K562 (cell line): ENCODE data around the gene ENKUR. TPM values are rescaled to one million over a fixed set of nuclear protein-coding genes. Genes with fewer than 3 reads are reported as not detected.

ENCODE experiments used
- ETV6 ChIP-seq, 3 experiments: fragments of 150-350 bp in 1 of 3; sonication (generic) in 1 of 3; formaldehyde crosslinking in 1 of 3; IDR thresholded peaks; 2 replicates each; pipeline versions ENCODE4 v1.6.1 to v1.8.0; 2014 to 2022; ENCODE audit warnings: borderline replicate concordance in 2 of 3, low read depth in 2 of 3, antibody characterized with exemption in 1 of 3, low read length in 1 of 3, mild to moderate bottlenecking in 1 of 3, missing genetic modification reagents in 1 of 3
- FOXK2 ChIP-seq, 2 experiments: fragments of 450-650 bp; IDR thresholded peaks in 1 of 2; conservative IDR thresholded peaks in 1 of 2; 2 replicates each; pipeline ENCODE4 v1.6.1; 2016; ENCODE audit warnings: low read depth in 2 of 2, mild to moderate bottlenecking in 1 of 2
- HIVEP1 ChIP-seq: fragments of 250-450 bp; sonication (Bioruptor Pico); IDR thresholded peaks from 2 replicates; pipeline ENCODE4 v1.4.0; 2020; ENCODE audit warnings: mild to moderate bottlenecking
- NCOR1 ChIP-seq: fragments of 450-650 bp; IDR thresholded peaks from 2 replicates; pipeline ENCODE4 v1.6.1; 2016; ENCODE audit warnings: mild to moderate bottlenecking, moderate library complexity
- NR2C2 ChIP-seq, 2 experiments: fragments of 200-800 bp in 1 of 2; sonication (Bioruptor generic) in 1 of 2; sonication (generic) in 1 of 2; formaldehyde crosslinking in 1 of 2; IDR thresholded peaks; 2 replicates each; pipeline versions ENCODE4 v1.6.1 to v1.8.0; 2016 to 2022; ENCODE audit warnings: mild to moderate bottlenecking in 1 of 2, missing compliant biosample characterization in 1 of 2, missing genetic modification characterization in 1 of 2, missing genetic modification reagents in 1 of 2
- RFX5 ChIP-seq: IDR thresholded peaks from 2 replicates; pipeline ENCODE4 v1.6.1; 2011; ENCODE audit warnings: low read depth, mild to moderate bottlenecking, improper control_type of control experiment, low read length
- SIX5 ChIP-seq, 2 experiments: IDR thresholded peaks; 2 replicates each; pipeline ENCODE4 v1.6.1; 2011; ENCODE audit warnings: low read length in 2 of 2, borderline replicate concordance in 1 of 2, low read depth in 1 of 2, mild to moderate bottlenecking in 1 of 2, moderate library complexity in 1 of 2; ENCODE audit not compliant: insufficient read depth in 1 of 2
- SNRNP70 ChIP-seq: fragments of 200-400 bp; formaldehyde crosslinking; optimal IDR thresholded peaks from 2 replicates; pipeline ENCODE3; 2017; ENCODE audit warnings: low read depth, low read length
- polyA plus RNA-seq, 8 experiments: library from polyadenylated mRNA; depleted of rRNA in 4 of 8; stranded (reverse) in 5 of 8; unstranded in 3 of 8; fragments of >200 nt; fragmentation: Nextera tagmentation in 2 of 8; fragmentation: Illumina TruSeq in 1 of 8; extraction: Ambion mirVana in 2 of 8; extraction: Trizol in 1 of 8; gene quantifications; 2 replicates each; pipeline versions ENCODE4 v1.2.1 to v1.2.3, GENCODE V29; 2011 to 2014; ENCODE audit warnings: inconsistent platforms in 1 of 8, missing spikeins in 1 of 8
- total RNA-seq, 7 experiments: library from RNA; depleted of rRNA in 6 of 7; stranded (reverse); fragments of >200 nt in 6 of 7; fragmentation: Illumina TruSeq in 2 of 7; extraction: Trizol in 2 of 7; gene quantifications; 2 replicates each; pipeline versions ENCODE4 v1.2.1 to v1.2.3, GENCODE V29; 2011 to 2021; ENCODE audit warnings: low replicate concordance in 1 of 7
- TF ChIP-seq, protein P1 (sequence below): fragments of 450-650 bp; IDR thresholded peaks from 2 replicates; pipeline ENCODE4 v1.6.1; 2016

ENKUR gene
- total and polyA plus RNA-seq, 9 of the 15 experiments (the other 6 are each of a cell fraction or from before 2014, with no cell fraction given): 0.06 to 0.46 (median 0.20) TPM

DNA sequence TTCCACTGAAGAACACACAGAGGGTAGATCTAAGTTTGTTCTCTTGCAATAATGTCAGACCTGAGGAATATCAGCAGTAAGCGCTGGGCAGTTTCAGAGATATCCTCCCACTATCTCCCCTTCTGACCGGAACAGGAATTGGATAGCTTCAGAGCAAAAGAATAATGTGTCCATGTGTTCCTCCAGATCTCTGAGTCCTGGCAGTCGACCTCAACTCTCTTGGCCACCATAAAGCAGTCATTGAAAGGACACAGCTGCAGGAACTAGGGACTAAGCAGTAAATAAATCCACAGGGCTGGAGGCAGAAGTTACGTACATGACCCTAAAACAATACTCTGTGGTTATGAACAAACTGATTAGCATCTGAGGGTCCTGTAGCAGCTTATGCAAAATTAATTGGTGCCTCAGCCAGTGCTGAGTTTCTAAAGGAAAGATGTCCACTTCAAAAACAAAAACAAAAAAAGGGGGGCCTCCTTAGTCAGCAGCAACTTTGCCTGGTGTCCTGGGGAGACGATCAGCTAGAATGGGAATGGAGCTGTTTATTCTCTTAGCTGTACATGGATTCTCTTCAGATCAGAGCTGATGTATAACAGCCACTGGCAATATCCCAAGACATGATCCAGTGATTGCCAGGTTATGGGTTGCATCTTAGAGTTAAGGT lies 57.1 kb downstream of the ENKUR start (continued):
- TF ChIP-seq ETV6 (IDR thresholded peaks at IDR 0.05; ENCODE audit: borderline replicate concordance in 1 of 2, low read depth in 2 of 2, low read length in 1 of 2): no peak
- no peak for TF ChIP-seq ETV6 (CRISPR knock-in tag; IDR thresholded peaks at IDR 0.05; ENCODE audit: borderline replicate concordance)
- no peak for TF ChIP-seq RFX5
- TF ChIP-seq FOXK2 (conservative IDR thresholded peaks at IDR 0.05 in 1 of 2, IDR thresholded peaks at IDR 0.05 in 1 of 2; ENCODE audit: low read depth in 2 of 2): peak in 1 of 2 experiments; percentile 57; a peak in 2 of 4 replicates
- TF ChIP-seq, protein P1, sequence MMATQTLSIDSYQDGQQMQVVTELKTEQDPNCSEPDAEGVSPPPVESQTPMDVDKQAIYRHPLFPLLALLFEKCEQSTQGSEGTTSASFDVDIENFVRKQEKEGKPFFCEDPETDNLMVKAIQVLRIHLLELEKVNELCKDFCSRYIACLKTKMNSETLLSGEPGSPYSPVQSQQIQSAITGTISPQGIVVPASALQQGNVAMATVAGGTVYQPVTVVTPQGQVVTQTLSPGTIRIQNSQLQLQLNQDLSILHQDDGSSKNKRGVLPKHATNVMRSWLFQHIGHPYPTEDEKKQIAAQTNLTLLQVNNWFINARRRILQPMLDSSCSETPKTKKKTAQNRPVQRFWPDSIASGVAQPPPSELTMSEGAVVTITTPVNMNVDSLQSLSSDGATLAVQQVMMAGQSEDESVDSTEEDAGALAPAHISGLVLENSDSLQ: no peak
- TF ChIP-seq SIX5 (IDR thresholded peaks at IDR 0.05; ENCODE audit: borderline replicate concordance in 1 of 2, insufficient read depth in 1 of 2, low read depth in 1 of 2, low read length in 2 of 2): no peak
- TF ChIP-seq HIVEP1 (CRISPR knock-in tag): no peak
- peak; percentile 40; the same call in 1 of the 2 replicates for TF ChIP-seq NCOR1
- TF ChIP-seq SNRNP70: no peak
- no peak for TF ChIP-seq NR2C2 (CRISPR knock-in tag; IDR thresholded peaks at IDR 0.05)
- TF ChIP-seq NR2C2 (tag; IDR thresholded peaks at IDR 0.05): peak; percentile 57; the same call in 1 of the 2 replicates
